Retina (tissue), 1 donor: ENCODE results near the gene BCR.

Source experiments
- DNase-seq: peaks from one replicate; pipeline ENCODE4 v3.0.0-alpha.2; 2016

BCR gene

DNA sequence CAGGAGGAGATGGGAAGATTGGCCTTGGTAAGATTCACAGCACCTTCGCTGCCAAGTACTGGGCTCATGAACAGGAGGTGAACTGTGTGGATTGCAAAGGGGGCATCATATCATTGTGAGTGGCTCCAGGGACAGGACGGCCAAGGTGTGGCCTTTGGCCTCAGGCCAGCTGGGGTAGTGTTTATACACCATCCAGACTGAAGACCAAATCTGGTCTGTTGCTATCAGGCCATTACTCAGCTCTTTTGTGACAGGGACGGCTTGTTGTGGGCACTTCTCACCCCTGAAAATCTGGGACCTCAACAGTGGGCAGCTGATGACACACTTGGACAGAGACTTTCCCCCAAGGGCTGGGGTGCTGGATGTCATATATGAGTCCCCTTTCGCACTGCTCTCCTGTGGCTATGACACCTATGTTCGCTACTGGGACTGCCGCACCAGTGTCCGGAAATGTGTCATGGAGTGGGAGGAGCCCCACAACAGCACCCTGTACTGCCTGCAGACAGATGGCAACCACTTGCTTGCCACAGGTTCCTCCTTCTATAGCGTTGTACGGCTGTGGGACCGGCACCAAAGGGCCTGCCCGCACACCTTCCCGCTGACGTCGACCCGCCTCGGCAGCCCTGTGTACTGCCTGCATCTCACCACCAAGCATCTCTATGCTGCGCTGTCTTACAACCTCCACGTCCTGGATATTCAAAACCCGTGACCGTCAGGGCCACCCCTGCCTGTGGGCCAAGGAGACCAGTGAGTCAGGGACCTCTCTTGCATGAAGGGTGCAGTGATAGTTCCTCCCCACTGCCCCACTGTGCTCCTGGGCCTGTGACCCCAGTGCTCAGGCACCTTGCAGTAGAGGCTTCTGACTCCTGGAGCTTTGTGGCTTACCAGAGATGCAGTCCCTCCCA lies 83.6 kb downstream of the BCR start:
- no peak for DNase-seq

DNA sequence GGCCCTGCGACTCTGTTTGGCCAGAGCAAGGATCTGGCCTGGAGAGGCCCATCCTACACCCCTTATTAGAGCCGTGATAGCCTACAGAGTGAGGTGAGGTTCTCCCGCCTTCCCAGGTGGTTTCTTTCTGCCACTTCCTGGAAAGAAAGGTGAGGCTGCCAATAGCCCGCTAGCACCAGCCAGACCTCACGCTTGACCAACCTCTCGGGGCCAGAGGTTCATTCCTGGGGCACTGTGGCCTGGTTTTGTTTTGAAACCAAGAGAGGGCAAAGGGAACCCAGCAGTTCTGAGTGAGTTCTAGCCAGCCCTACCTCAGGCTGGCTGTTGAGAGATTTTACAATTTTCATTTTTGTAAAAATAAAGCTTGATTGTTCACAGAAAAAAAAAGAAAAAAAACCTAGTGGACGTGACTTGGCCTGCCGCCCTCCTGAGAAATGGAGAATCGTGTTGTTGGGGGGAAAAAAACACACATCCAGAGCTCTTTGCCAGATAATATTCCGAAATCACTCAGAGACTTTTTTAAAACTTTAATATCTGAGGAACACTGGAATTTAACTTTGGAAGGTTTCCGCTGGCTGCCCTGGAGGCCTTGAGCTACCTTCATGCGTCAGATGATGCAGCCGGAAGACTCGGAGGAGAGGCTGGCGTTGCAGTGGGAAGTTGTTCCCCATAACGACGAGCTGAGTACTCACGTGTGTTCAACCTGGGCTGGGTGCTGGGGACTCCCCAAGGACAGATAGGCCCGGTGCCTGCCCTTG lies 84.5 kb downstream of the BCR start:
- DNase-seq = no peak

DNA sequence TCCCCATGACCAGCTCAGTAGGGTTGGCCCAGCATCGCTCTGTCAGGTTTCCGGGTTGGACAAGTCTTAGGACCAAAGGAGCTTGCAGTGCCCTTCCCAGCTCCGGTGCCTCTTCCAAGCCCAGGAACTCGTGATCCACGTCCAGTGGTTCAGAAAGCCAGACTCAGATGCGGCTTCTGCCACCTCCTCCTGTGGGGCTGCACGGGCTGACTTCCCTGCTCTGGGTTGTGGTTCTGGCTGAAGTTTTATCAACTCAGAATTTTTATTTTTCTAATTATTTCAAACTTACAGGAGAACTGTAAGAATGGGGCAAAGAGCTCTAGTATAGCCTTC lies 85.0 kb downstream of the BCR start:
- DNase-seq = no peak

DNA sequence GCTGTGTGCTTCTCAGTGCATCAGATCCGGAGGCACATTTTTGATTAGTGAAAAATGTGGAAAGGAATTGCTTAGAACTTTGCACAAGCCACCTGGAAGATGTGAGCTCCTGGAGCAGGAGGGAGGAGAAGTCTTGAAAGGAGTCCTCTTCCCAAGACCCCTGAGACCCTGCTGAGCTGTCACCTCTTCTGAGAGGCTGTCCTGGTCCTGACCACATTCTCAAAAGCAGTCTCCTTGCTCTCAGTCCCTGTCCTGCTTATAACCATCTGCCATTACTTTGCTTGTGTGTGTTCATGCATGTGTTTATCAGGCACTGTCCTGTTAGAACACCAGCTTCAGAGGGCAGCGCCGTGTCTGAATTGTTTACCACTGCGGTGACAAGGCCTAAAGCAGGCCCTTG lies 86.5 kb downstream of the BCR start:
- DNase-seq = no peak

DNA sequence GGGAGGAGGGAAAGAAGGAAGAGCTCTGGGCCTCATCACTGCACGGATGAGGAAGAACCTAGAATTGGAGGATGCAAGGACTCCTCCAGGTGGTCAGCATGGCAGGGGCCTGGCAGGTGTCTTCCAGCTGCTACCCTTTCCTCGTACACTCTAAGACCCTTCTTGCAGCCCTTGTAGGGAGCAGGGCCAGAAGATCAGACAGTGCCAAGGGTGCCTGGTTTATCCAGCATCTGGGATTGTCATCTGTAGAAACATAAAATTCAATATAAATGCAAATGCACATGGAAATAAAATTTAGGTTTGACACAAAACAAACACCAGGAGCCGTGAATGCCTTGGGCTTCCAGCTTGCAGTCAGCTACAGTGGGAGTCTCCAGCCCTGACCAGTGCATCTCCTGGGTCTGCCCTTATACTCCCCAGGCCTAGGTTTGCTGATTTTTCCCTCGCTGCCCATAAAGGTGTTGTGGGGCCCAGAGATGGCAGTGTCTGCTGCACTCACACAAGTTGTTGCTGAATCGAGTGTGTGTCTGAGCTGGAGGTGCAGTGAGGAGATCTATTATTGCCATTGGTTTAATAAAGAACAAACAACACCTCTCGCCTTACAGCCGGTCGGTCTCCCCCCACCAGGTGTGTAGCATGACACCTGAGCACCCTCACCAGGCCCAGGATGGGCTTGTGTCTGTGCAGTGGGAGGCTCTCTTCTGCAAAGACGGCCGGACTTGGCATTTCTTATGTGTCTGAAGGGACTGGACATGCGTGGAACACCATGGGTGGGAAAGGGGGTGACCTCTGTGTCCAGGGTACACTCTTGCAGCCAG lies 87.1 kb downstream of the BCR start:
- no peak for DNase-seq

DNA sequence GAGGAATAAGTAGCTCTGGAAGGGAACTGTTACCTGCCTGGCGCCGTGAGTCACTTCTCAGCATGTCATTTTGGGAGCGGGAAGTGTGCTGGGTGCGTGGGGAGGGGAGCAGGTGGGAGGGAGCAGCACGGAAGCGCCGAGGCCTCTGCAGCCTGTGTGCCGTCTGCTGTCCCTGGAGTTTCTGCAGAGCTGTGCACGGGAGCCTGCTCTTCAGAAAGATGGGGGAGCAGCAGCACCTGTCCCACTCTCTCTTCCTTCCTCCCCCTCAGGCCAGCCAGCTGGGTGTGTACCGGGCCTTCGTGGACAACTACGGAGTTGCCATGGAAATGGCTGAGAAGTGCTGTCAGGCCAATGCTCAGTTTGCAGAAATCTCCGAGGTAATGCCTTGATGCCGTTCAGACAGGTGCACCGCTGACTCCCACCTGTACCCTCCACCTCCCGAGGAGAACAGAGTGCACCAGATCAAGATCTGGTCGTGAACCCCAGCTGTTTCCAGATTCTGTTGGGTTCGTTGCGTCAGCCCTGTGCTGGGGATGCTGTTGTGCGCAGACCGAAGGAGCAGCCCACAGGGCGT lies 87.9 kb downstream of the BCR start:
- DNase-seq = no peak

DNA sequence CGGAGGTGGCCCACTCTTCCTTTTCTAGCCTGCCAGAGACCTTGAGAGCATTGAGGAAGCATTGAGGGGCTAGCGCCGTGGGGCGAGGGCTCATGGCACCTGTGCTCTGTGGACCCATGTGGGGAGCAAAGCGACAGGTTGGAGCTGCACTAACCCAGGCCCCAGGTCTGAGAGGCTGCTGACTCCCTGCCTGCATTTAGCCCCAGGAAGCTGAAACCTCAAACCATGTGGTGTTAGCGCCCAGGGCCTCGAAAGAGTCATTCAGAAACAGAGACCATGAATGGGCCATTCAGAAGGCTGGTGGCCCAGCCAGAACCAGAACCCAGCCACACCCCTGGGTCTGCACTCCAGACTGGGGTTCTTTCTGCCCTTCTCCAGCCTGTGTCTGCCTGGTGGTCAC lies 88.6 kb downstream of the BCR start:
- no peak for DNase-seq

DNA sequence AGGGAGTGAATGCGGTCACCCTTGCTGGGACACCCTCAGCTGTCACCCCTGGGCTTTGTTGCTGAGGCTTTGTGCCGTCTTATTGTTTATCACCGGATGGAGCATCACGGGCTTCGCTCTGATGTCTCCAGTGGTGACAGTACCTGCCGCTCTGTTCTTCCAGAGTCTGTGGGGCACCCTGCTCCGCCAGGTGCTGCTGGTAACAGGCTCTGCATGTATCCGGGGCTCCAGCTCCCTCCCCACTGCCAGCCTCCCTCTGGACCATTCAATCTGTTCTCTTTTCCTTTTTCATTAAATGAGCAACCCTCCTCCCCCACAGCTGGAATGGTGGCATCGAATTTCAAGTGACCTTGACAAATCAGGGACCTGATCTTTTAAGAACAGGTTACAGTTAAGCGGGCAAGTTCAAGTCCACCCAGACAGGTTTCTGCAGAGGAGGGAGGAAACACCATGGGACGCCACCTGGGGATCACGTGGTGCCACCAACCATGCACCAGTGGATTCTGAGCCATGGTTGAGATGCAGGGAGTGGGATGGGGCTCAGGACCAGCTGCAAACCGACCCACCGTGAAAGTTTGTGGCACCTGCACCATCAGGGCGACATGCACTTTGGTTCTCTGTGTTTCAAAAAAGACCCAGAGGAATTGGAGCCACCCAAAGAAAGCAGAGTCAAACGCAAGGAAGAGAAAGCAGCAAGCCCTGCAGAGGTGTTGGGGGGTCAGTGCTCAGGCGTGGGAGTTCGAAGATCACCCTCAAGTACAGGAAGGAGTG lies 89.3 kb downstream of the BCR start:
- DNase-seq = no peak

DNA sequence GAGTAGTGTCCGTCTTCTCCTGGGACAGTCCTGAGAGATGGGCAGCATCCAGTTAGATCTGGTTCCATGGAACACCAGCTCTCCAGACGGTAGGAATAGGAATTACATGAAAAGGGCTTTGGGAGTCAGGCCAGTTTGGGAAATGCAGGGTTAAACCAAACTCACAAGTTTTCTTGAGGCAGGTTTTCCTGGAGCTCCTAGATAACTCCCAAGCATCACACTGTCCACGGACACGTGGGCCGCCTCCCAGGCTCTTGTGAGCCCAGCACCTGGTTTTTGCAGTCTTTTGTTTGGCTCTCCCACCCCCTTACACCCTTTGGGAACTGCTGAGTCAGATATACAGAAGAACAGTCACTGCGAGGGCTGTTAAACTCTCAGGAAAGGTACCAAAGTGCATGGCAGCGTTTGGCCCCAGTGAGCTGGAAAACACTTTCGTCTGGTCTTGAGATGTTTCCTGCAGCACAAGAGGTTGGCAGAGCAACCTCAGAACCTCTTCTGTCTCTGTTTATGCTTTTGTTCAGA lies 90.0 kb downstream of the BCR start:
- DNase-seq = no peak

DNA sequence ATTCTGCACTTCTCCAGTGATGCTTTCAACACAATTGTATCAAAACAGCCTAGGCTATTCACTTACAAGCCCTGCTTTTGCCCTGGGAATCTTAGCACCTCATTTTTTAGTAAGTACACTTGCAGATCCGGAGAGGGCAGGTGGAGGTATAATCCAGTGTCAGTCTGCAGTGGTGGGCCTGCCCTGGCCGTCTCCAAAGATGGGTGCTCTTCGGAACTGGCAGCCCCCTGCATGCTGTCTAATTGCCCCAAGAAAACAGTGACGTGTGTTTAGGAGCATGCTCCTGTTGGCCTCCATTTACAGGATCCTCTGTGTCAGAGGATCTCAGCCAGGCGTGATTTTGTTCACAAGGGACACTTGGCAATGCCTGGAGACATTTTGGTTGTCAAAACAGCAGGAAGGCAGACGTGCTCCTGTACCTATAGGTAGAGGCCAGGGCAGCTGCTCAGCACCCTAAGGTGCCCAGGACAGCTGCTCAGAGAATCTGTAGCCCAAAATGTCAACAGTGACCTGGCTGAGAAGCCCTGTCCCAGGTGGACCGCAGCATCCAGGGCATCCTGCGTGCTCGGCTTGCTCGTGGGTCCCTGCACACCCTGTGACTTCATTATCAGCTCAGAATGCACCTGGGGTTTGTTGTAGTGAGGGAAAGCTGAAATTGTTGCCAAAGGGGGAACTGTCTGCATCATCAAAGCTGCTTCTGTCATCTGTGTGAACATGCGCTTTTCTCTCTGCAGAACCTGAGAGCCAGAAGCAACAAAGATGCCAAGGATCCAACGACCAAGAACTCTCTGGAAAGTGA lies 90.7 kb downstream of the BCR start:
- no peak for DNase-seq

DNA sequence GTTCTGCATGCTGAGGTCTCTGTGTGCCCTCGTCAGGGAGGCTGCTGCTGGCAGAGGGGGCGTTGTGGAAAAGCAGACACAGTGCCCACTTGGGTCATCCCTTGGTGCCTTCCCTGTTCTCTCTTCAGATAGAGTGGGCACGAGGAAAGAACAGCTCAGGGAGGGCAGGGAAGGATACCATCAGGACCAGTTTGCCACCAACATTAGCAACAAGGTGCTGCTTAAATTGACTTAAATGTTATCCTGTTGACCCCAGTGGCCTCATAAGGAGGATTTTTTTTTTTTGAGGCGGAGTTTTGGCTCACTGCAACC lies 91.2 kb downstream of the BCR start:
- no peak for DNase-seq

DNA sequence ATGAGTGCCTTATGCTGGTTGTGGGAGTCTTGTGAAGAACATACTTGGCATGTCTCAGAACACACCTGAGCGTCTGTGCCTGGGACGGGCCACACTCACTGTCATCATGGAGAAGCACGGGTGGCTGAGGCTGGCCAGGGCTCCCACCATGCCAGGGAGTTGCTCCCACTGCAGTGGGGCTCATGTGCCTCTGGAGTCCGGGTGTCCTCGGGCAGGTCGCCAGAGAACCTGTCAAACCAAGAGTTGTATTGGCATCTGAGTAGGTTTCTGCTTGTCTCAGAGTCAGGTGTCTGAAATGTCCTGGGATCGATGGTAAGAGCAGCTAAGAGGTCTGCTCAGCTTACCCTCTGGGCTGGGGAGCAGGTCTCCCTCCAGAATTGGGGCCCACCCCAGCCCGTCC lies 92.1 kb downstream of the BCR start:
- DNase-seq = no peak

DNA sequence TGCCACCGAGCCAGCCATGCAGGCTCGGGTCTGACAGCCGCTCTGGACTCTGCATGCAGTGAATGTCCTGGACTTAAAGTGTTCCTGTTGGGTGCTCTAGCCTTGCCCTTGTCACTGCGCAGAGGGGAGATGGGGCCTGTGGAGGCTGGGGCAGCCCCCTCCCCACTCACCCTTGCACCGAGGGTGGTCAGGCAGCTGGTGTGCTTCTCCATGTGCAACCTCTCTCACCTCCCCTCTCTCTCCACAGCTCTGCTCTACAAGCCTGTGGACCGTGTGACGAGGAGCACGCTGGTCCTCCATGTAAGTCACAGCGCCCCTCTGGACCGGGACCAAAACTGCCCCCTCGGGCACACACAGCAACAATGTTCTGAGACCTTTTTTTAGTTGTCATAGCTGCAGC lies 92.5 kb downstream of the BCR start:
- DNase-seq = no peak

DNA sequence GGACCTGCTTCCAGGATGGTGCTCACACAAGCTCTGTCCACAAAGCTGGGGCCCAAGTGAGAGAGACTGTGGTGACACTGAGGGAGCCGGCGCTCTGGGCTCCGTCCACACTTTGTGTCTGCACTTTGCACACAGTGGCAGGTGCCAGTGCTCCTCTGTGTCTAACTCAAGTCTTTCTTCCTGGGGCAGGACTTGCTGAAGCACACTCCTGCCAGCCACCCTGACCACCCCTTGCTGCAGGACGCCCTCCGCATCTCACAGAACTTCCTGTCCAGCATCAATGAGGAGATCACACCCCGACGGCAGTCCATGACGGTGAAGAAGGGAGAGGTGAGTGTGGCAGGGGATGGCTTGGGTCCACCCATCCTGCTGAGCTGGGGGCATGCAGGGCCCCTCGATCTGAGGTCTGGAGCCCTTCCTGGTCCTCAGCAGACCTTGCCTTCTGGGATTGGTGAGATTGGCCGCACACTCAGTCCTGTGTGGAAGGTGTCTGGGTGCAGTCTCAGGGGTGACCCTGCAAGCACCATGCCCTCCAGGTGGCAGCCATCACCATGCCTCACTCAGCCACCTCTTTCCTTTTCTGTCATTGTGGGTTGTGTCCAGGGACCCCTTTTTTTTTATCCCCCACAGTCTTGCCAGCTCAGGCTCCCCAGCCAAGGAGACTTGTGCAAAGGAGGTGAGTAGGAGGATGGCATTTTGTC lies 93.3 kb downstream of the BCR start:
- no peak for DNase-seq

DNA sequence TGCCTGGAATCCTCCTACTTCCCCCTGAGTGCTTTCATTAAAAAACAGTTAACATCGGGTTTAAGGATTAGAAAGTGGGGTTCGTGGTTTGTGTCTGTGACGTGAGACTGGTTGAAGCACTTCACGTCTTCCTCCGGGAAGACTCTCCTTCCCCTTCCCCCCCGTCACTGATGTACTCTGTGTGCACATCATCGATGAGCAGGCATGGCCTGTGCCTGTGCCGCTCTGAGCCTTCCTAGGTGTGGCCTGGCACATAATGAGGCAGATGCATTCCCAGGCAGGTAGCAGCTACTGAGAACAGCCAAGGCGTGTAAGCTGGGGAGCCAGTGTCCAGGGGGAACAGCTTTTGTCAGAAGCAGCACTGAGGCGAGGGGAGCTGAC lies 93.8 kb downstream of the BCR start:
- no peak for DNase-seq

DNA sequence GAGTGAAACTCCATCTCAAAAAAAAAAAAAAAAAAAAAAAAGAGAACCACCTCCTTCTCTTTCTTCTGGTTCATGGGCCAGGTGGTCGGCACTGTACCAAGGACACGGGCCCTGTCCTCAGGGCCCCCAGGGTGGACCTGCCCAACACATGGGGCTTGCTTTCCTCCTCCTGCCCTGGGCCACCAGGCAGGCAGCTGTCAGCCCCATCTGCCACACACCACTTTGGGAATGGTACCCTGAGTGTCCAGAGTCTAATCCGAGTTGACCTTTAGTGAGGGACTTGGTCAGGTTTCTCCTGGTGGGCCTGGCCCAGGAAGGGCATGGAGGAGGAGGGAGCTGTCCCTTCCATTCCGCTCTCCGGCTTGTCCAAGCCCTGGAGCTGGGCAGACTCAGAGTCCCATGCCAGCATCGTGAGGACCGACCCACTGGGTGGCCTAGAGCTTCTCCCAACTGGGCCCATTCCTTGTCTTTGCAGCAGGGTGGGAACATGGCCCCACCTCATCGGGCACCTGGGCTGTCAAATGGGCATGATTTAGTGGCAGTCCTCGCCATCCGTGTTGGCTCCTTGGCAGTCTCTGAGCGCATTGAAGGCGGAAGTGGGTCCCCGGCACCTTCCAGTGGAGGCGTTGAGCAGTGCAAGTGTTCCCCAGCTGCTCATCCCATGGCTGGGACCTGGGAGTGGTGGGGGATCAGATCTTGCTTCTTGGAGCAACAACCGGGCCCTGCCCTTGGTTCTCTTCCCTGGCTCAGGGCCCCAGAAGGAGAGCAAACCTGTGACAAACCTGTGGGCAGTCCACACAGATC lies 94.8 kb downstream of the BCR start:
- no peak for DNase-seq

DNA sequence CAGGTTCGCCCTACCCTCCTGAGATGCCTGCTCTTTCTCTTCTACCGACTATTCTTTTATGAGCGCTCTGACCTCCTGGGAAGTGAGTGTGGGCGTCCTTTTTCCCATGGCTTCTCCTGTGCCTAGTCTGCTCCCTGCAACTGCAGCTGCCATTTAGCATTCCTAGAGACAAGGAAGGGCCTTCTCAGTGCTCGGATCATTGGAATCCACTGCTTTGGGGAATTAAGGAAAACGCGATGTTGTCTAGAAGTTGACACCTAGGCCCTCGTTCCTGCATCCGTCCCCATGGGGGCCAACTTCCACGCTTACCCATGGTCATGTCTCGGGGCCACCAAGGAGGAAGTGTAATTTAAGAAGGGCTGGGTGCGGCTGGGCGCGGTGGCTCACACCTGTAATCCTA lies 95.4 kb downstream of the BCR start:
- DNase-seq = no peak

DNA sequence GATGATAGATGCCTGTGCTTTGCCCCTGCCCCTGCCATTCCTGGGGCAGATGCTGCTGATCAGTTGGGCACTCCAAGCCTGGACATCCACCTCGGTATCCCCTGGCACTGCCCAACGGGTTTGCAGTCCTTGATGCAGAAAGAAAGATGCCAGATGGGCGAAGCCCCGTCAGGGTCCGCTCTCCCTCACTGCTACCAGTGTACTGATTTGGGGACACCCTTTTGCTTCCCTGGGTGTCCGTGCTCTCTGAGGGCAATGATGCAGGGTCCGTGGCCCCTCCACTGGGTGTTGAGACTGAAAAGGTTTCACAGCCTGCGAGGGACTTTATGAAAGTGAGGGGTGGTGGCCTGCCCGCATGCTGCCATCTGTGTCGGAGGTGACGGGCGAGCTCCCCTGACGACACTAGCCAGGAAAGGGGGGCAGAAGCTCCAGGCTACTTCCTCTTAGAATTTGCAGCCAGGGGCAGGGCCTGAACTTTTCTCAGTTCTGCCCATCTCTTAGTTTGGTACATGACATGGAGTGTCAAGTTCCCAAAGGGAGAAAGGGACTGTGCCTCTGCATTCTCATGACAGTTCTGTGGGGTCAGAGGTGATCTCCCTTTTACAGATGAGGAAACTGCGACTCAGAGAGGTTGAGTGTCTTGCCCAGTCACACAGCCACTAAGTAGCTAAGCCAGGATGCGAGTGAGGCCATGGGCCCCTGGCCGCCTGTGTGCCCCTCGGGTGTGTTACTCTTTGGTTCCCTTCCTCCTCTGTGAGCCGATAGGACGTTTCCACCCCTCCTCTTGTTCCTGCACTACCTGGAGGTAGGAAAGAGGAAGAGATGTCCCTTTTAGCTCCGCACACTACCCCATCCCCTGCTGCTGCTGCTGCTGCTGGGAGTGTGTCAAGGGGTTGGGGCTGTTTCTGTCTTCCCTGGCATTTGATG lies 96.6 kb downstream of the BCR start:
- DNase-seq = no peak
